DOHH2 (cell line): ENCODE measurements around the gene COL18A1.

Experiments
- H3F3A ChIP-seq: fragments of 200-600 bp; sonication (generic), shearing (Covaris generic); 2 replicates; pipeline ENCODE4 v1.6.0; 2016; ENCODE audit warnings: antibody characterized with exemption, mild to moderate bottlenecking; ENCODE audit not compliant: control insufficient read depth, insufficient read depth
- H3K27ac ChIP-seq: fragments of 200-600 bp; sonication (generic); 2 replicates; pipeline ENCODE4 v1.5.1; 2014; ENCODE audit warnings: low read depth, mild to moderate bottlenecking, low read length, moderate library complexity
- H3K27me3 ChIP-seq: fragments of 200-600 bp; sonication (generic); 2 replicates; pipeline ENCODE4 v1.6.1; 2014; ENCODE audit warnings: mild to moderate bottlenecking, low read length, mixed read lengths; ENCODE audit not compliant: control insufficient read depth
- H3K36me3 ChIP-seq: fragments of 200-600 bp; sonication (generic); 2 replicates; pipeline ENCODE4 v1.6.1; 2014; ENCODE audit warnings: mild to moderate bottlenecking, low read length, moderate library complexity, mixed read lengths; ENCODE audit not compliant: control insufficient read depth
- H3K4me1 ChIP-seq: fragments of 200-600 bp; sonication (generic); 2 replicates; pipeline ENCODE4 v1.6.1; 2014; ENCODE audit warnings: mild to moderate bottlenecking, low read length, mixed read lengths; ENCODE audit not compliant: control insufficient read depth
- H3K4me2 ChIP-seq: fragments of 200-600 bp; sonication (generic); 2 replicates; pipeline ENCODE4 v1.6.0; 2014; ENCODE audit warnings: mild to moderate bottlenecking, low read length, moderate library complexity
- H3K4me3 ChIP-seq: fragments of 200-600 bp; sonication (generic); 2 replicates; pipeline ENCODE4 v1.5.1; 2014; ENCODE audit warnings: mild to moderate bottlenecking, low read length, mixed read lengths
- H3K79me2 ChIP-seq: fragments of 200-600 bp; sonication (generic); 2 replicates; pipeline ENCODE4 v1.6.1; 2014; ENCODE audit warnings: mild to moderate bottlenecking, low read length, mixed read lengths; ENCODE audit not compliant: control insufficient read depth
- H3K9me2 ChIP-seq: fragments of 200-600 bp; sonication (generic); replicated peaks from 2 replicates; pipeline ENCODE4 v1.6.1; 2014; ENCODE audit warnings: mild to moderate bottlenecking, low read length, mixed read lengths; ENCODE audit not compliant: control insufficient read depth
- H3K9me3 ChIP-seq: fragments of 200-600 bp; sonication (generic); 2 replicates; pipeline ENCODE4 v1.6.1; 2014; ENCODE audit warnings: antibody characterized with exemption, low read length, mixed read lengths; ENCODE audit not compliant: control insufficient read depth, insufficient read depth
- H4K20me1 ChIP-seq: fragments of 200-600 bp; sonication (generic); 2 replicates; pipeline ENCODE4 v1.6.0; 2014; ENCODE audit warnings: low read depth, mild to moderate bottlenecking, antibody characterized with exemption, low read length, moderate library complexity; ENCODE audit not compliant: control insufficient read depth, insufficient read depth
- CTCF ChIP-seq: fragments of 200-600 bp; sonication (generic); IDR thresholded peaks from one replicate; pipeline ENCODE4 v1.5.1; 2014; ENCODE audit warnings: antibody characterized with exemption, mild to moderate bottlenecking, low read depth, low read length; ENCODE audit not compliant: poor library complexity, severe bottlenecking
- EZH2phosphoT487 ChIP-seq: fragments of 200-600 bp; sonication (generic); IDR thresholded peaks from 2 replicates; pipeline ENCODE4 v1.6.1; 2017; ENCODE audit warnings: borderline replicate concordance, mild to moderate bottlenecking, antibody characterized with exemption, low read length, moderate library complexity, mixed read lengths

COL18A1 gene

GRCh38 chr21:45535341-45536081, 130.5 kb downstream of the COL18A1 start:
- Histone ChIP-seq H3K4me1 (peaks cover 15% of the 10 kb centered on the region), H3K9me2 (no peaks in the 10 kb centered on the region), H3K9me3 (no peaks in the 10 kb centered on the region), H3K4me3 (no peak overlapping the region), H3K79me2 (peaks cover 64% of the 10 kb centered on the region), H3K36me3 (peaks cover 66% of the 10 kb centered on the region), H3K4me2 (no peak overlapping the region), H3K27me3 (no peaks in the 10 kb centered on the region), H3F3A (no peaks in the 10 kb centered on the region), H3K27ac (no peak overlapping the region), H4K20me1 (no peaks in the 10 kb centered on the region)
- no peak for TF ChIP-seq CTCF
- no peak for TF ChIP-seq EZH2phosphoT487

- no peaks in the 10 kb centered on the region for H4K20me1 ChIP-seq
- H3K27ac ChIP-seq = no peak overlapping the region
- H3K4me2 ChIP-seq = no peak overlapping the region
- H3K9me3 ChIP-seq = no peaks in the 10 kb centered on the region
- TF ChIP-seq CTCF (no peak), EZH2phosphoT487 (no peak)
- no peaks in the 10 kb centered on the region for H3K27me3 ChIP-seq
- peaks cover 25% of the 10 kb centered on the region for H3K4me1 ChIP-seq
- peaks cover 70% of the 10 kb centered on the region for H3K36me3 ChIP-seq
- no peaks in the 10 kb centered on the region for H3F3A ChIP-seq
- H3K9me2 ChIP-seq = no peaks in the 10 kb centered on the region
- peaks cover 74% of the 10 kb centered on the region for H3K79me2 ChIP-seq
- no peak overlapping the region for H3K4me3 ChIP-seq
These were observed 131.5 kb downstream of the COL18A1 start for GRCh38 chr21:45536301-45537081.

GRCh38 chr21:45537111-45537745, 132.3 kb downstream of the COL18A1 start:
- Histone ChIP-seq H3K9me2 (no peaks in the 10 kb centered on the region), H3F3A (no peaks in the 10 kb centered on the region), H3K27ac (no peak overlapping the region), H3K79me2 (peaks cover 78% of the 10 kb centered on the region), H4K20me1 (no peaks in the 10 kb centered on the region), H3K9me3 (no peaks in the 10 kb centered on the region), H3K4me2 (no peak overlapping the region), H3K27me3 (no peaks in the 10 kb centered on the region), H3K4me1 (peaks cover 25% of the 10 kb centered on the region), H3K4me3 (no peak overlapping the region), H3K36me3 (peaks cover 63% of the 10 kb centered on the region)
- TF ChIP-seq EZH2phosphoT487 = no peak
- no peak for TF ChIP-seq CTCF
